Breast epithelium (tissue), 4 donors: Measurements from ENCODE around the gene ZNF487. TPM values are rescaled to one million over a fixed set of nuclear protein-coding genes. Genes with fewer than 3 reads are reported as not detected.
"Not testable (repeated sequence)": the region's sequence is repeated elsewhere in the genome, so short reads cannot be mapped to it uniquely, and the experiment has no call there.

Experiments
- DNase-seq, 2 donors: peaks; one replicate each; pipeline ENCODE4 v3.0.0-alpha.2; 2019; ENCODE audit warnings: low spot score in 2 of 2
- H3K27ac ChIP-seq, 2 donors: fragments of 200-600 bp; sonication (generic) in 1 of 2; one replicate each; pipeline ENCODE4 v1.5.1; 2016 to 2019; ENCODE audit warnings: mild to moderate bottlenecking in 1 of 2
- H3K27me3 ChIP-seq, 2 donors: fragments of 200-600 bp; sonication (generic) in 1 of 2; one replicate each; pipeline versions ENCODE4 v1.5.1 to v1.6.0; 2017 to 2019; ENCODE audit warnings: control low read depth in 1 of 2, mild to moderate bottlenecking in 1 of 2
- H3K36me3 ChIP-seq: fragments of 200-600 bp; one replicate; pipeline ENCODE4 v1.5.1; 2019
- H3K4me1 ChIP-seq, 2 donors: fragments of 200-600 bp; sonication (generic); one replicate each; pipeline ENCODE4 v1.5.1; 2016 to 2019; ENCODE audit warnings: control low read depth in 1 of 2
- H3K4me3 ChIP-seq, 3 donors: fragments of 200-600 bp; sonication (generic); 1 replicate in 2 of 3; 2 replicates in 1 of 3; pipeline ENCODE4 v1.5.1; 2016 to 2019; ENCODE audit warnings: mild to moderate bottlenecking in 3 of 3, moderate library complexity in 2 of 3
- H3K9me3 ChIP-seq, 2 donors: fragments of 200-600 bp; sonication (generic) in 1 of 2; one replicate each; pipeline ENCODE4 v1.5.1; 2016 to 2019; ENCODE audit warnings: control low read depth in 1 of 2
- CTCF ChIP-seq, 3 donors: fragments of 450-650 bp; IDR thresholded peaks; one replicate each; pipeline ENCODE4 v1.5.1; 2016 to 2017; ENCODE audit warnings: antibody characterized with exemption in 3 of 3, mild to moderate bottlenecking in 3 of 3, moderate library complexity in 3 of 3
- POLR2A ChIP-seq: fragments of 450-650 bp; IDR thresholded peaks from one replicate; pipeline ENCODE4 v1.6.1; 2016; ENCODE audit warnings: antibody characterized with exemption, mild to moderate bottlenecking, moderate library complexity
- POLR2AphosphoS5 ChIP-seq, 3 donors: sonication (generic); formaldehyde crosslinking; IDR thresholded peaks; one replicate each; pipeline ENCODE4 v1.6.1; 2017; ENCODE audit warnings: antibody characterized with exemption in 3 of 3
- intact Hi-C: fragments of 100-400 bp; cut with DNase I; formaldehyde crosslinking; loops from one replicate; pipeline ENCODE4 v1.15.1; 2023; ENCODE audit warnings: low total_unique reads
- total RNA-seq, 3 donors: library from RNA; depleted of rRNA; stranded (reverse); fragments of >200 nt; gene quantifications; one replicate each; pipeline ENCODE4 v1.1.0, GENCODE V29; 2016

Gene ZNF487
- total RNA-seq, 3 donors from 2014 or later, result 8.5 to 16.4 (median 12.8) TPM

DNA sequence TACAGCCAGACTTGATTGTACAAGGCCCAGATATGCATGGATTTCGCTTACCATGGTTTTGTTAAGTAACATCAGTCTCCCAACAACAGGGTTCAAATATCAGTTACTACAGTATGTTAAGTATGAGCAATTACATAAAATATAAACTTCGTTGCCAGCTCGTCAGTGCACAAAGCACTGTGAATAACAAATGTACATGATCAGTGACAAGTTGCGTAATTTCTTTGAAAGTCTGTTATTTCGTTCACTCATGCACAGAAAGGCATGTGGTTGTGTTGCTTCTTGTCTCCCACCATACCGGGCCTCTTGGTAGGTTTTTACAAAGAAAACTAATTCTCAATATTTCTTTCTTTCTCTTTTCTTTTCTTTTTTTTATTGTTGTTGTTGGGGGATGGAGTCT lies 12.5 kb upstream of the ZNF487 start:
- Histone ChIP-seq H3K9me3 (no peaks in the 10 kb centered on the region), H3K4me1 (no peaks in the 10 kb centered on the region), H3K36me3 (no peaks in the 10 kb centered on the region), H3K27ac (no peak overlapping the region), H3K27me3 (no peaks in the 10 kb centered on the region), H3K4me3 (no peak overlapping the region)
- TF ChIP-seq POLR2A, result no peak
- TF ChIP-seq POLR2AphosphoS5 (IDR thresholded peaks at IDR 0.05), result no peak
- no peak for TF ChIP-seq CTCF (IDR thresholded peaks at IDR 0.05)
- intact Hi-C loops, result loop anchor here (5.0 kb wide), 1 partner anchor 472 kb away; no protein-coding TSS in a partner anchor
- no peak for DNase-seq

- intact Hi-C loops, H3K36me3 ChIP-seq, H3K9me3 ChIP-seq, DNase-seq, H3K4me1 ChIP-seq, H3K4me3 ChIP-seq, H3K27ac ChIP-seq, H3K27me3 ChIP-seq: not testable (repeated sequence)
These were observed 10.4 kb upstream of the ZNF487 start for GRCh38 chr10:43426476-43426875.

- intact Hi-C loops, result no loop called here
These were observed 9.6 kb upstream of the ZNF487 start for GRCh38 chr10:43427166-43427825.

DNA sequence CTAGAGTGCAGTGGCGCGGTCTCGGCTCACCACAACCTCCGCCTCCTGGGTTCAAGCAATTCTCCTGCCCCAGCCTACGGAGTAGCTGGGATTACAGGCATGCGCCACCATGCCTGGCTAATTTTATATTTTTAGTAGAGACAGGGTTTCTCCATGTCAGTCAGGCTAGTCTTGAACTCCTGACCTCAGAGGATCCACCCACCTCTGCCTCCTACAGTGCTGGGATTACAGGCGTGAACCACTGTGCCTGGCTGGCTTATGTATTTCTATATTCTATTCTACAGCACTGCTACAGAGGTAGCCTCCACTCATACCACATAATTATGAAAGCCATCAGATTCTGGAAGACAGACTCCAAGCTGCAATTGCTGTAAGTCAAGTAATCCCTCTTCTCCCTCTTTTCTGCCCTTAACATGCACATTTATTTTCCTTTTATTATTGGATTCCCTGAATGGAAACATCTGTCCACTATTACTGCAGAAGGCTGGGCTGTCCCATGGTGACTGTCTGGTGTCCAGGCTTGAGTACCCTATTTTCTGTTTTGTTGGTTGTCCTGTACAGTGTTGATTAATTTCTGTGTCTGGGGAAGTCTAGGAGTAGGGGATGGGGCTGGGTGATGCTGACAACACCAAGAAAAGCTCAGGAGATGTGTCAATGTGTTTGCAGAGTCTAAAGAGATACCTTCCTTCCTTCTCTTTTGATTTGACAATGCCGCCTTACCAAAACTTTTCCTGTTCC lies 5.8 kb upstream of the ZNF487 start:
- Histone ChIP-seq H3K27ac (no peak overlapping the region), H3K4me3 (no peak overlapping the region), H3K4me1 (no peaks in the 10 kb centered on the region), H3K27me3 (no peaks in the 10 kb centered on the region), H3K9me3 (no peaks in the 10 kb centered on the region), H3K36me3 (no peaks in the 10 kb centered on the region)
- no peak for DNase-seq
- no peak for TF ChIP-seq CTCF (IDR thresholded peaks at IDR 0.05)
- intact Hi-C loops, result no loop called here

More at GRCh38 chr10:43427166-43427825, 9.6 kb upstream of the ZNF487 start:
- H3K27ac ChIP-seq, result no peak overlapping the region
- H3K27me3 ChIP-seq, result no peaks in the 10 kb centered on the region
- H3K36me3 ChIP-seq, result no peaks in the 10 kb centered on the region
- H3K4me3 ChIP-seq, result no peak overlapping the region
- H3K4me1 ChIP-seq, result no peaks in the 10 kb centered on the region
- no peak for DNase-seq
- no peak for TF ChIP-seq CTCF (IDR thresholded peaks at IDR 0.05)
- TF ChIP-seq POLR2AphosphoS5 (IDR thresholded peaks at IDR 0.05), result no peak
- TF ChIP-seq POLR2A, result no peak
- H3K9me3 ChIP-seq, result no peaks in the 10 kb centered on the region

DNA sequence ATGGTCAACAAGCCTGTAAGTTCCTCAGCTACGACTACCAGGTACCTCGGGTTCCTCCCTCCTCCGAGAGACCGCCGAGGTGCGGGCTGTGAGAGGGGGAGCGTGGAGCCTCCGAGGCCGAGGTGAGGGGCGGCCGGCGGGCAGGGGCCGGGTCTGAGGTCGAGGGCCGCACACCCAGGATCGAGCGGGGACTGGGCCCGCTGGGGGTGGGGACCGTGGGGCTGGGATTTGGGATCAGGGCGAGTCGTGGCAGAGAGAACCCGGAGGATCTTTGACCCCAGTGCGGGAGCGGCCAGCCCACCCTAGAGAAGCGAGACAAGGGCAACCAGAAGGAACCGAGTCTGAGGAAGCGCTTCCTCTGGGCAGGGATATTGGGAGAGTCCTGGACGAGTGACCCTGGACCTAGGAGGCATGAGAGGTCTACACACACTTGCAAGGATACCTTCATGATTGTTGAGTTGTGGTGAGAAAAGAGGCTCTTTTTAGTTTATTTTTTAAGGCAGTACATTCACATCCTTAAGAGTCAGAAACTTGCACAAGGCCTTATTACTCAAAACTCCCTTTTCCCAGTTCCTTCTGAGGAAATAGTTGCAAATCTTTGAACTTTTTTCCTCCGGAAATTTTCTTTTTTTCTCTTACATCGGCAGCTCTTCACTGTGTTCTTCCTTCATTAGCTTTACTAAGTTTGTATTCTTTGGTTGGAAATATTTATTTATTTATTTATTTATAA lies 395 bp downstream of the ZNF487 start:
- no peaks in the 10 kb centered on the region for H3K9me3 ChIP-seq
- H3K27me3 ChIP-seq, result no peaks in the 10 kb centered on the region
- no peaks in the 10 kb centered on the region for H3K36me3 ChIP-seq
- no peaks in the 10 kb centered on the region for H3K4me1 ChIP-seq
- peak overlapping the region; percentile 99 to 100 for H3K27ac ChIP-seq
- DNase-seq, result no peak
- no peak for TF ChIP-seq POLR2A
- TF ChIP-seq POLR2AphosphoS5 (IDR thresholded peaks at IDR 0.05), result peak in 2 of 3 donors; percentile 42 to 67
- TF ChIP-seq CTCF (IDR thresholded peaks at IDR 0.05), result no peak
- intact Hi-C loops, result no loop called here
- H3K4me3 ChIP-seq, result peak overlapping the region; percentile 69 to 97 (median 81)
